SK-N-SH treated with all-trans-retinoic acid at 6 μM for 48 hours (cell line): ENCODE data around the gene NFIX.

Experiments used
- ARNTL ChIP-seq: fragments of 450-650 bp; formaldehyde crosslinking; IDR thresholded peaks from 2 replicates; pipeline ENCODE4 v1.5.0; 2020; ENCODE audit warnings: low read depth, mild to moderate bottlenecking, moderate library complexity, borderline replicate concordance
- BACH2 ChIP-seq: fragments of 250-450 bp; sonication (Bioruptor Pico); IDR thresholded peaks from 2 replicates; pipeline ENCODE4 v1.9.0; 2021; ENCODE audit warnings: mild to moderate bottlenecking, borderline replicate concordance
- CREB5 ChIP-seq: fragments of 250-450 bp; sonication (Bioruptor Pico); IDR thresholded peaks from 2 replicates; pipeline ENCODE4 v1.5.1; 2020; ENCODE audit warnings: low read depth, mild to moderate bottlenecking, moderate library complexity
- PATZ1 ChIP-seq: fragments of 250-450 bp; sonication (Bioruptor Pico); IDR thresholded peaks from 2 replicates; pipeline ENCODE4 v1.8.0; 2020; ENCODE audit warnings: mild to moderate bottlenecking, moderate library complexity, borderline replicate concordance
- POU6F1 ChIP-seq: fragments of 250-450 bp; sonication (Bioruptor Pico); IDR thresholded peaks from 2 replicates; pipeline ENCODE4 v1.8.0; 2021; ENCODE audit warnings: low read depth, mild to moderate bottlenecking, moderate library complexity, borderline replicate concordance
- RARB ChIP-seq: fragments of 250-450 bp; sonication (Bioruptor Pico); IDR thresholded peaks from 2 replicates; pipeline ENCODE4 v1.8.0; 2021; ENCODE audit warnings: mild to moderate bottlenecking, moderate library complexity
- TOX ChIP-seq: fragments of 250-450 bp; sonication (Bioruptor Pico); IDR thresholded peaks from 2 replicates; pipeline ENCODE4 v1.8.0; 2021; ENCODE audit warnings: mild to moderate bottlenecking, moderate library complexity, borderline replicate concordance
- ZC3H10 ChIP-seq: fragments of 250-450 bp; sonication (Bioruptor Pico); IDR thresholded peaks from 2 replicates; pipeline ENCODE4 v1.5.1; 2021; ENCODE audit warnings: mild to moderate bottlenecking, moderate library complexity
- ZFP30 ChIP-seq: fragments of 450-650 bp; formaldehyde crosslinking; IDR thresholded peaks from 2 replicates; pipeline ENCODE4 v1.5.0; 2022; ENCODE audit warnings: mild to moderate bottlenecking, moderate library complexity
- ZNF565 ChIP-seq: fragments of 450-650 bp; formaldehyde crosslinking; conservative IDR thresholded peaks from 2 replicates; pipeline ENCODE4 v1.5.0; 2020; ENCODE audit warnings: low read depth, mild to moderate bottlenecking, moderate library complexity
- ZNF70 ChIP-seq: fragments of 450-650 bp; formaldehyde crosslinking; IDR thresholded peaks from 2 replicates; pipeline ENCODE4 v1.5.0; 2020; ENCODE audit warnings: mild to moderate bottlenecking, moderate library complexity
- TF ChIP-seq, protein P1 (sequence below): fragments of 250-450 bp; sonication (Bioruptor Pico); IDR thresholded peaks from 2 replicates; pipeline ENCODE4 v1.5.0; 2020; ENCODE audit warnings: mild to moderate bottlenecking, moderate library complexity
- TF ChIP-seq, protein P2 (sequence below): fragments of 250-450 bp; sonication (Bioruptor Pico); IDR thresholded peaks from 2 replicates; pipeline ENCODE4 v1.5.1; 2021; ENCODE audit warnings: mild to moderate bottlenecking, moderate library complexity

GRCh38 chr19:13029893-13030292 lies 34.6 kb downstream of the NFIX start:
- TF ChIP-seq ZC3H10 (CRISPR knock-in tag) (no peak), ZFP30 (CRISPR knock-in tag) (no peak), ZNF565 (CRISPR knock-in tag) (no peak), PATZ1 (CRISPR knock-in tag) (no peak), CREB5 (CRISPR knock-in tag) (no peak), RARB (CRISPR knock-in tag) (no peak), ZNF70 (CRISPR knock-in tag) (no peak), POU6F1 (CRISPR knock-in tag) (no peak), ARNTL (CRISPR knock-in tag) (no peak), TOX (CRISPR knock-in tag) (no peak), BACH2 (no peak)
- TF ChIP-seq, protein P1, sequence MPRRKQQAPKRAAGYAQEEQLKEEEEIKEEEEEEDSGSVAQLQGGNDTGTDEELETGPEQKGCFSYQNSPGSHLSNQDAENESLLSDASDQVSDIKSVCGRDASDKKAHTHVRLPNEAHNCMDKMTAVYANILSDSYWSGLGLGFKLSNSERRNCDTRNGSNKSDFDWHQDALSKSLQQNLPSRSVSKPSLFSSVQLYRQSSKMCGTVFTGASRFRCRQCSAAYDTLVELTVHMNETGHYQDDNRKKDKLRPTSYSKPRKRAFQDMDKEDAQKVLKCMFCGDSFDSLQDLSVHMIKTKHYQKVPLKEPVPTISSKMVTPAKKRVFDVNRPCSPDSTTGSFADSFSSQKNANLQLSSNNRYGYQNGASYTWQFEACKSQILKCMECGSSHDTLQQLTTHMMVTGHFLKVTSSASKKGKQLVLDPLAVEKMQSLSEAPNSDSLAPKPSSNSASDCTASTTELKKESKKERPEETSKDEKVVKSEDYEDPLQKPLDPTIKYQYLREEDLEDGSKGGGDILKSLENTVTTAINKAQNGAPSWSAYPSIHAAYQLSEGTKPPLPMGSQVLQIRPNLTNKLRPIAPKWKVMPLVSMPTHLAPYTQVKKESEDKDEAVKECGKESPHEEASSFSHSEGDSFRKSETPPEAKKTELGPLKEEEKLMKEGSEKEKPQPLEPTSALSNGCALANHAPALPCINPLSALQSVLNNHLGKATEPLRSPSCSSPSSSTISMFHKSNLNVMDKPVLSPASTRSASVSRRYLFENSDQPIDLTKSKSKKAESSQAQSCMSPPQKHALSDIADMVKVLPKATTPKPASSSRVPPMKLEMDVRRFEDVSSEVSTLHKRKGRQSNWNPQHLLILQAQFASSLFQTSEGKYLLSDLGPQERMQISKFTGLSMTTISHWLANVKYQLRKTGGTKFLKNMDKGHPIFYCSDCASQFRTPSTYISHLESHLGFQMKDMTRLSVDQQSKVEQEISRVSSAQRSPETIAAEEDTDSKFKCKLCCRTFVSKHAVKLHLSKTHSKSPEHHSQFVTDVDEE: no peak
- TF ChIP-seq, protein P2, sequence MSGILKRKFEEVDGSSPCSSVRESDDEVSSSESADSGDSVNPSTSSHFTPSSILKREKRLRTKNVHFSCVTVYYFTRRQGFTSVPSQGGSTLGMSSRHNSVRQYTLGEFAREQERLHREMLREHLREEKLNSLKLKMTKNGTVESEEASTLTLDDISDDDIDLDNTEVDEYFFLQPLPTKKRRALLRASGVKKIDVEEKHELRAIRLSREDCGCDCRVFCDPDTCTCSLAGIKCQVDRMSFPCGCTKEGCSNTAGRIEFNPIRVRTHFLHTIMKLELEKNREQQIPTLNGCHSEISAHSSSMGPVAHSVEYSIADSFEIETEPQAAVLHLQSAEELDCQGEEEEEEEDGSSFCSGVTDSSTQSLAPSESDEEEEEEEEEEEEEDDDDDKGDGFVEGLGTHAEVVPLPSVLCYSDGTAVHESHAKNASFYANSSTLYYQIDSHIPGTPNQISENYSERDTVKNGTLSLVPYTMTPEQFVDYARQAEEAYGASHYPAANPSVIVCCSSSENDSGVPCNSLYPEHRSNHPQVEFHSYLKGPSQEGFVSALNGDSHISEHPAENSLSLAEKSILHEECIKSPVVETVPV (CRISPR knock-in tag): no peak
